GM12878 (cell line): Measurements from ENCODE around the gene SPIB. TPM values are rescaled to one million over a fixed set of nuclear protein-coding genes. Genes with fewer than 3 reads are reported as not detected.
A peak's percentile ranks its signal among the peaks of the same experiment; 100 is the strongest.

Experiments
- ATF7 ChIP-seq: fragments of 450-650 bp; IDR thresholded peaks from 2 replicates; pipeline ENCODE4 v1.6.1; 2016; ENCODE audit warnings: low read depth, mild to moderate bottlenecking
- CBX5 ChIP-seq: sonication (generic); IDR thresholded peaks from 2 replicates; pipeline ENCODE4 v1.6.1; 2016; ENCODE audit warnings: low read depth, moderate library complexity, mild to moderate bottlenecking, inconsistent platforms
- CEBPZ ChIP-seq: fragments of 150-350 bp; IDR thresholded peaks from 2 replicates; pipeline ENCODE4 v1.6.1; 2016; ENCODE audit warnings: low read depth, low read length
- CUX1 ChIP-seq: IDR thresholded peaks from 2 replicates; pipeline ENCODE4 v1.6.1; 2012; ENCODE audit warnings: improper control_type of control experiment, low read depth, low read length; ENCODE audit not compliant: insufficient replicate concordance
- HDGF ChIP-seq: fragments of 450-650 bp; IDR thresholded peaks from 2 replicates; pipeline ENCODE4 v1.6.1; 2016; ENCODE audit warnings: antibody characterized with exemption
- IKZF2 ChIP-seq, 2 experiments: fragments of 450-650 bp; IDR thresholded peaks; 2 replicates each; pipeline ENCODE4 v1.6.1; 2017; ENCODE audit warnings: mild to moderate bottlenecking in 2 of 2, moderate library complexity in 2 of 2
- RELB ChIP-seq: fragments of 450-650 bp; IDR thresholded peaks from 2 replicates; pipeline ENCODE4 v1.6.1; 2017; ENCODE audit warnings: low read depth, mild to moderate bottlenecking, moderate library complexity
- SMAD1 ChIP-seq: fragments of 450-650 bp; IDR thresholded peaks from 2 replicates; pipeline ENCODE4 v1.6.1; 2018; ENCODE audit warnings: mild to moderate bottlenecking, low read depth; ENCODE audit not compliant: partially characterized antibody
- ZBTB4 ChIP-seq: fragments of 450-650 bp; formaldehyde crosslinking; IDR thresholded peaks from 2 replicates; pipeline ENCODE4 v1.4.0; 2022; ENCODE audit warnings: mild to moderate bottlenecking, moderate library complexity
- ZNF687 ChIP-seq: fragments of 450-650 bp; IDR thresholded peaks from 2 replicates; pipeline ENCODE4 v1.6.1; 2017; ENCODE audit warnings: mild to moderate bottlenecking, moderate library complexity
- polyA plus RNA-seq, 11 experiments: library from polyadenylated mRNA; depleted of rRNA in 4 of 11; unstranded in 6 of 11; stranded (reverse) in 5 of 11; fragments of >200 nt; fragmentation: Nextera tagmentation in 4 of 11; fragmentation: Illumina TruSeq in 1 of 11; extraction: Ambion mirVana in 4 of 11; extraction: Trizol in 1 of 11; gene quantifications; 1 replicate in 1 of 11; 2 replicates in 10 of 11; pipeline versions ENCODE4 v1.2.1 to v1.2.3, GENCODE V29; 2011 to 2016; ENCODE audit warnings: inconsistent platforms in 2 of 11, missing spikeins in 2 of 11, low read depth in 1 of 11
- total RNA-seq, 4 experiments: library from RNA; depleted of rRNA in 3 of 4; stranded (reverse); fragments of >200 nt in 3 of 4; fragmentation: Illumina TruSeq in 1 of 4; extraction: Trizol in 1 of 4; gene quantifications; 2 replicates each; pipeline versions ENCODE4 v1.2.1 to v1.2.3, GENCODE V29; 2013 to 2021

The SPIB gene
- total and polyA plus RNA-seq, 10 of the 15 experiments (the other 5 are each of a cell fraction or from before 2014, with no cell fraction given), result 3.5 to 123 (median 56.0) TPM

- TF ChIP-seq CEBPZ (no peak), CBX5 (no peak), SMAD1 (no peak), HDGF (0 out of 2 replicates have a peak, but pooled peaks have one; percentile 15), ZNF687 (0 out of 2 replicates have a peak, but pooled peaks have one; percentile 21), RELB (peak; percentile 20; the same call in 1 of the 2 replicates), ZBTB4 (CRISPR knock-in tag) (no peak), CUX1 (no peak), ATF7 (no peak), IKZF2 (IDR thresholded peaks at IDR 0.05) (peak; percentile 32 to 58; a peak in 1 of 4 replicates)
These were observed 870 bp downstream of the SPIB start (continued) for GRCh38 chr19:50419580-50420035.
